ENCODE measurements around the gene LDLRAD4. TPM values are rescaled to one million over a fixed set of nuclear protein-coding genes. Genes with fewer than 3 reads are reported as not detected.

LDLRAD4 gene
- total and polyA plus RNA-seq, 2 donors: 46.9 to 80.0 TPM

DNA sequence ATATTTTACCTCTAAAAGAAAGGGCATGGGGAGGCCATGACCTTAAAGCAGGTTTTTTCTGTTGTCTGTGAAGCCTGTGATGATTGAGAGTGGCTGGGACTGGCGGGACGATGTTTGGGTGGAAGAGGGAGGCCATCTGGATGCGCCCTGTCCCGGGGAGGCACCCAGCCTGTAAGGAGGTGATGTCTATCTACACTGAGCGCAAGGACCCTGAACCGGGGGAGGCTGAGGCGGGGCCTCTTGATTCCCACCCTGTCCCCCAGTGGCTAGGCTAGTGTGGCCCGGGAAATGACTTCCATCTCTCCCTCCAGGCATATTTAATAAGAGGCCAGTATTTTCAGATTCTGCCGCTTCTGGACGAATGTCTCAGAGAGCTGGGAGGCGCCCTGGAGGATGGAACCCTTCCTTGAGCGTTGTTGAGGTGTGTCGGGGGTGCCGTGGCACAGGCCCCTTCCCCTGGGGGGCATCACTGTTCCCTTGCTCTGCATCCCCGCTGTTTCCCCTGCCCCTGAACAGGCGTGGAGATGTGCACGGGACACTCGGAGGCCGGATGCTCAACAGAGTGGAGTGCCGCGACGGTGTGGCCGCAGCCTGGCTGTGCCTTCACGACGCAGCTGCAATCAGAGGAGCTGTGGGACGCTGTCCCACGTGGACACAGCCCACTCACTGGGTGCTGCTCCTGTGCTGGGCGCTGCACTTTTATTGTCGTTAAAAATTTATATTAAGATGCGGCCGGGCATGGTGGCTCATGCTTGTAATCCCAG is 185.4 kb downstream of the LDLRAD4 start:
- no peaks in the 10 kb centered on the region for H3K9me3 ChIP-seq (ENCODE audit: control insufficient read depth in 2 of 2, insufficient read depth in 1 of 2, low read length in 1 of 2)
- H3K27me3 ChIP-seq (ENCODE audit: control insufficient read depth in 2 of 2, insufficient read depth in 1 of 2, low read length in 1 of 2): no peaks in the 10 kb centered on the region
- H3K4me3 ChIP-seq (ENCODE audit: low read length in 2 of 2): no peak overlapping the region
- DNase-seq (ENCODE audit: low read depth in 6 of 9, low spot score in 9 of 9): no peak
- peaks cover 14 to 34% of the 10 kb centered on the region in 2 donors for H3K36me3 ChIP-seq (ENCODE audit: control insufficient read depth in 2 of 2, insufficient read depth in 2 of 2, low read length in 1 of 2)
- no peak overlapping the region for H3K27ac ChIP-seq (ENCODE audit: low read depth in 1 of 2, low read length in 1 of 2)
- WGBS: 98% methylated on average over 31 of the region's 31 CpGs
- H3K4me1 ChIP-seq (ENCODE audit: control insufficient read depth in 2 of 2, insufficient read depth in 2 of 2, low read length in 2 of 2): peaks cover 18 to 44% of the 10 kb centered on the region in 2 donors

DNA sequence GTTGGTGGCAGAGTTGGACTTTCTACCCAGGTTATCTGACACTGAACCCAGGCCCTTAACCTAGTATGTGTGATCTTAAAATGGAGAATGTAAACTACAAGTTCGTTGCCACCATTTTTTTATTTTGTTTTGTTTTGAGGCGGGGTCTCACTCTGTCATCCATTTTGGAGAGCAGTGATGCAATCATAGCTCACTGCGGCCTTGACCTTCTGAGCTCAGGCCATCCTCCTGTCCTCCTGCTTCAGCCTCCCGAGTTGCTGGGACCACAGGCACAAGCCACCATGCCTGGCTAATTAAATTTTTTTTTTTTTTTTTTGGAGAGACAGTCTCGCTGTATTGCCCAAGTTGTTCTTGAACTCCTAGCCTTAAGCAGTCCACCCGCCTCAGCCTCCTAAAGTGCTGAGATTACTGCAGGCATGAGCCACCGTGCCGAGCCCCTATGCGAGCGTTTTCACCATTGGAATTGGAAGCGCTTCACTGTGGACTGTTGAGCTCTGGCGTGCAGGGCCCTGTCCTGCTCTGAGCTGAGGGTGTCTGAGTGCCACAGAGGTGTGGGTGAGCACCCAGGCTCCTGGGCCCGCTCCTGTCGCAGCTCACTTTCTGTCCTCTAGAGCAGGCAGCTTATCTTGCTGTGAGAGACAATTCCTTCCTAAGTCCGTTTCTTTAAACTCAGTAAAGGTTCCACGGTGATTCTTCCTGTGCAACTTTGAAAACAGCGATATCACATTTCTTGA is 186.9 kb downstream of the LDLRAD4 start:
- peaks cover 19 to 29% of the 10 kb centered on the region in 2 donors for H3K36me3 ChIP-seq (ENCODE audit: control insufficient read depth in 2 of 2, insufficient read depth in 2 of 2, low read length in 1 of 2)
- H3K4me3 ChIP-seq (ENCODE audit: low read length in 2 of 2): no peak overlapping the region
- H3K9me3 ChIP-seq (ENCODE audit: control insufficient read depth in 2 of 2, insufficient read depth in 1 of 2, low read length in 1 of 2): no peaks in the 10 kb centered on the region
- peak overlapping the region in 1 of 2 donors; percentile 22 for H3K27ac ChIP-seq (ENCODE audit: low read depth in 1 of 2, low read length in 1 of 2)
- 98% methylated on average over 17 of the region's 17 CpGs for WGBS
- H3K27me3 ChIP-seq (ENCODE audit: control insufficient read depth in 2 of 2, insufficient read depth in 1 of 2, low read length in 1 of 2): no peaks in the 10 kb centered on the region
- DNase-seq (ENCODE audit: low read depth in 6 of 9, low spot score in 9 of 9): no peak
- peaks cover 13 to 40% of the 10 kb centered on the region in 2 donors for H3K4me1 ChIP-seq (ENCODE audit: control insufficient read depth in 2 of 2, insufficient read depth in 2 of 2, low read length in 2 of 2)

DNA sequence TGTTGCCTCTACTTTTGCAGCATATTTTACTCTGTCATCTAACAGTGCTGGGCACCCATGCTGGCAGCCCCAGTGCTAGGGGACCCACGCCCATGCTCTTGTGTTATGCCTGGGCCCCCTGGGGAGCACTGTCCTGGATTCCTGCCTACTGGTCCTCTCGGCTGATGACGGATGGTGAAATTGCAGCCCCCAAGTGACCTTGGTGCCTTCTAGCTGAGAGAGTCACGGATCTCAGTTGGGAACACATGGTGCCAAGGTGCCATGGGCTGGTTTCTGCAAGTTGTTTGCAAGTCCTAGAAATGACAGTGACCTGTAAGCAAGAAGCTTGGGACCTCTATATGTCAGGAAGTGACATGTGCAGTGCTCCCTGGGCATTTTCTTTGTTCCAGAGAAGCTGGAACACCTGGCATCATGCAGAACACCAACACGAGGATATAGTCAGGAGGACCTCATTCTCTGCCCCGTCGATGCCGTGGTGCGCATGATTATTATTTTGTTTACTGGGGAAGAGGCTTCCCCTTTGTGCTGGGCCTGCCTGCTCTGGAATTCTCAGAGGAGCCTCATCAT is 187.6 kb downstream of the LDLRAD4 start:
- Histone ChIP-seq H3K36me3 (ENCODE audit: control insufficient read depth in 2 of 2, insufficient read depth in 2 of 2, low read length in 1 of 2) (peaks cover 23 to 29% of the 10 kb centered on the region in 2 donors), H3K9me3 (ENCODE audit: control insufficient read depth in 2 of 2, insufficient read depth in 1 of 2, low read length in 1 of 2) (no peaks in the 10 kb centered on the region), H3K4me3 (ENCODE audit: low read length in 2 of 2) (no peak overlapping the region), H3K27me3 (ENCODE audit: control insufficient read depth in 2 of 2, insufficient read depth in 1 of 2, low read length in 1 of 2) (no peaks in the 10 kb centered on the region), H3K27ac (ENCODE audit: low read depth in 1 of 2, low read length in 1 of 2) (peak overlapping the region in 1 of 2 donors; percentile 33), H3K4me1 (ENCODE audit: control insufficient read depth in 2 of 2, insufficient read depth in 2 of 2, low read length in 2 of 2) (peaks cover 10 to 33% of the 10 kb centered on the region in 2 donors)
- DNase-seq (ENCODE audit: low read depth in 6 of 9, low spot score in 9 of 9): no peak
- WGBS: 92% methylated on average over 9 of the region's 9 CpGs

DNA sequence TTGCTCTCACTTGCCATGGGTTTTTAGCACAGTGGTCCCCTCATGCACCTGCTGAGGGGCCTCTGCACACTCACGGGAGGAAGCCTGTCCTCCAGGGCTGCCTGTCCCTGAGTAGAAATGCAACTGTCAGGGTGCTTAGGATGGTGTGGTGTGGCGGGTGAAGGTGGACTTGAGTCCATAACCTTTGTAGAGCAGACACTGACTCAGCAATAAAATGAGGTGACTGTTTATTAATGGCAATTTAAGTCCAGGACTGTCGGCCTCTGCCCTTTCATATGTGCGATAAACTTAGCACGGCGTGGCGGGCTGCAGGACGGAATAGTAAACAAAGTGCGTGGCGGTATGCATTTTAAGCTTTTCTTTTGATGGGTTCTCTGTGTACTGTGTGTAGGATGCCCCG is 188.2 kb downstream of the LDLRAD4 start:
- peaks cover 0 to 2% of the 10 kb centered on the region in 2 donors for H3K9me3 ChIP-seq (ENCODE audit: control insufficient read depth in 2 of 2, insufficient read depth in 1 of 2, low read length in 1 of 2)
- H3K4me1 ChIP-seq (ENCODE audit: control insufficient read depth in 2 of 2, insufficient read depth in 2 of 2, low read length in 2 of 2): peaks cover 5 to 27% of the 10 kb centered on the region in 2 donors
- H3K4me3 ChIP-seq (ENCODE audit: low read length in 2 of 2): no peak overlapping the region
- H3K36me3 ChIP-seq (ENCODE audit: control insufficient read depth in 2 of 2, insufficient read depth in 2 of 2, low read length in 1 of 2): peaks cover 23 to 26% of the 10 kb centered on the region in 2 donors
- DNase-seq (ENCODE audit: low read depth in 6 of 9, low spot score in 9 of 9): no peak
- WGBS: 94% methylated on average over 11 of the region's 11 CpGs
- no peaks in the 10 kb centered on the region for H3K27me3 ChIP-seq (ENCODE audit: control insufficient read depth in 2 of 2, insufficient read depth in 1 of 2, low read length in 1 of 2)
- peak overlapping the region in 1 of 2 donors; percentile 33 for H3K27ac ChIP-seq (ENCODE audit: low read depth in 1 of 2, low read length in 1 of 2)

DNA sequence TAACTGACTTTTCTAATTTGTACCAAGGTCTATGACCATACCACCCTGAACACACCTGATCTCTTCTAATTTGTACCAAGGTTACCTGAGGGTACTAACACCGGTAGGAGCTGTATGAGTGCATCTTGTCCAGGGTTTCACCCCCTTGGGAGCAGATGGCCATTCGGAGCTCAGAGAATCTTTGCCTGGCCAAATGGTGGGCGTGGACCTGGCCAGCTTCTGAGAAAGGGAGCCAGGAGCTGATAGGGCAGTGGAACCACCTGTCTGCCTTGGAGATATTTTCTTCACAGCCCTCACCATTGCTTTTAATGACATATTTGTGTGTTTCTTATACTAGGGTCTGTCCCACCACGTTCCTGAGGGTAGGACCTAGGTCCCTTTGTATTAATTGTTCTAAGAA is 188.9 kb downstream of the LDLRAD4 start:
- peaks cover 2 to 22% of the 10 kb centered on the region in 2 donors for H3K4me1 ChIP-seq (ENCODE audit: control insufficient read depth in 2 of 2, insufficient read depth in 2 of 2, low read length in 2 of 2)
- H3K4me3 ChIP-seq (ENCODE audit: low read length in 2 of 2): no peak overlapping the region
- 96% methylated on average over 4 of the region's 4 CpGs for WGBS
- peaks cover 4 to 6% of the 10 kb centered on the region in 2 donors for H3K9me3 ChIP-seq (ENCODE audit: control insufficient read depth in 2 of 2, insufficient read depth in 1 of 2, low read length in 1 of 2)
- no peak for DNase-seq (ENCODE audit: low read depth in 6 of 9, low spot score in 9 of 9)
- H3K27ac ChIP-seq (ENCODE audit: low read depth in 1 of 2, low read length in 1 of 2): no peak overlapping the region
- peaks cover 27 to 32% of the 10 kb centered on the region in 2 donors for H3K36me3 ChIP-seq (ENCODE audit: control insufficient read depth in 2 of 2, insufficient read depth in 2 of 2, low read length in 1 of 2)
- no peaks in the 10 kb centered on the region for H3K27me3 ChIP-seq (ENCODE audit: control insufficient read depth in 2 of 2, insufficient read depth in 1 of 2, low read length in 1 of 2)

DNA sequence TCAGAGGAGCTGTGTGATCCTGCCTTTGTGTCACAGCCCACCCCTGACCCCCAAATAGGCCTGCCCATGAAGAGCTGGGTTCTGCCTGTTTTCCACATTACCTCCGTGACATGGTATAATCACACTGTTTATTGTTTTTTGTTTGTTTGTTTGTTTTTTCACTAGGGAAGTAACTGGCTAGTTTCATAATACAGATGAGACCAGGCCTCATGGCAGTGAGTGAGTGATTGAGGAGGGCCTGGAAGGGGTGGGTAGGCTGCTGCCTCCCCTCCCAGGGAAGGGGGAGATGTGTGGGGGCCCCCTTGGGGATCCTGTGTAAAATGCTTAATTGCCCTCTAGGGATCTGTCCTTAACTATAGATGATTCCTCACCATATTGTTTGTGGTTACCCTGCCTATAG is 190.5 kb downstream of the LDLRAD4 start:
- peaks cover 0 to 25% of the 10 kb centered on the region in 2 donors for H3K4me1 ChIP-seq (ENCODE audit: control insufficient read depth in 2 of 2, insufficient read depth in 2 of 2, low read length in 2 of 2)
- DNase-seq (ENCODE audit: low read depth in 6 of 9, low spot score in 9 of 9): no peak
- no peak overlapping the region for H3K4me3 ChIP-seq (ENCODE audit: low read length in 2 of 2)
- peaks cover 4 to 6% of the 10 kb centered on the region in 2 donors for H3K9me3 ChIP-seq (ENCODE audit: control insufficient read depth in 2 of 2, insufficient read depth in 1 of 2, low read length in 1 of 2)
- no peak overlapping the region for H3K27ac ChIP-seq (ENCODE audit: low read depth in 1 of 2, low read length in 1 of 2)
- no peaks in the 10 kb centered on the region for H3K27me3 ChIP-seq (ENCODE audit: control insufficient read depth in 2 of 2, insufficient read depth in 1 of 2, low read length in 1 of 2)
- 99% methylated on average over 1 of the region's 1 CpG for whole genome bisulfite sequencing
- peaks cover 27 to 35% of the 10 kb centered on the region in 2 donors for H3K36me3 ChIP-seq (ENCODE audit: control insufficient read depth in 2 of 2, insufficient read depth in 2 of 2, low read length in 1 of 2)

DNA sequence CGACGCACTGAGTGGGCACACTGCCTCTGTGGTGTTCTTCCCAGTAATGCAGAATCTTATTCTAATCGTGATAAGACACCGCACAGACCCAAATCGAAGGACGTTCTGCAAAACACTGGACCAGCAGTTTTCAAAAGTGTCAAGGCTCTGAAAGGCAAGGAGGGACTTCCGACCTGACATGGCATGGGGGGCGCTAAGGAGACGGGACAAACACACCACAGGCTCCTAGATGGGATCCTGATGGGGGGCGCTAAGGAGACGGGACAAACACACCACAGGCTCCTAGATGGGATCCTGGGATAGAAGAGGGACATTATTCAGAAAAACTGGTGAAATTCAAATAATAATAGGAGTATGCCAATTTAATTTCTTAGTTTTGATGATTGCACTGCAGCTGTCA is 191.4 kb downstream of the LDLRAD4 start:
- Histone ChIP-seq H3K27me3 (ENCODE audit: control insufficient read depth in 2 of 2, insufficient read depth in 1 of 2, low read length in 1 of 2) (no peaks in the 10 kb centered on the region), H3K9me3 (ENCODE audit: control insufficient read depth in 2 of 2, insufficient read depth in 1 of 2, low read length in 1 of 2) (peaks cover 4 to 6% of the 10 kb centered on the region in 2 donors), H3K27ac (ENCODE audit: low read depth in 1 of 2, low read length in 1 of 2) (no peak overlapping the region), H3K4me1 (ENCODE audit: control insufficient read depth in 2 of 2, insufficient read depth in 2 of 2, low read length in 2 of 2) (peaks cover 8 to 32% of the 10 kb centered on the region in 2 donors), H3K36me3 (ENCODE audit: control insufficient read depth in 2 of 2, insufficient read depth in 2 of 2, low read length in 1 of 2) (peaks cover 24 to 37% of the 10 kb centered on the region in 2 donors), H3K4me3 (ENCODE audit: low read length in 2 of 2) (no peak overlapping the region)
- 98% methylated on average over 11 of the region's 11 CpGs for WGBS
- no peak for DNase-seq (ENCODE audit: low read depth in 6 of 9, low spot score in 9 of 9)

DNA sequence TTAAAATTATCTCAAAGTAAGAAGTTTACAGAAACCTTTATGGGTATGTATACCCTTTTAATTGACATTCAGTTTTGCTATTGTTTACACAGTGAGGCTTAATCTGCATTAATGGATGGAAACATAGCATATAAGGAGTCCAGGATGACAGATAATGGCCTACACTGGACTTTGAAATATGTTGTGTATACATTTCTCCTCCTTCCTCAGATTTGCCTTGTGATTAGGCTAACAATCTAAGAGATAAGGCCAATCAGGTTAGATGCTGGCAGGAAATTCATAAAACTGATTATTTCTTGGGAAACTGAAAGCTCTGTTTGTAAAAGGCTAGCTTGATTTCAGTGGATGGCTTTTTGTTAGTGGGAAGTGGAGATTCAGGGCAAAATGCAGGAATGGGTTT is 191.9 kb downstream of the LDLRAD4 start:
- H3K27me3 ChIP-seq (ENCODE audit: control insufficient read depth in 2 of 2, insufficient read depth in 1 of 2, low read length in 1 of 2): no peaks in the 10 kb centered on the region
- DNase-seq (ENCODE audit: low read depth in 6 of 9, low spot score in 9 of 9): no peak
- no peak overlapping the region for H3K27ac ChIP-seq (ENCODE audit: low read depth in 1 of 2, low read length in 1 of 2)
- peaks cover 4 to 8% of the 10 kb centered on the region in 2 donors for H3K9me3 ChIP-seq (ENCODE audit: control insufficient read depth in 2 of 2, insufficient read depth in 1 of 2, low read length in 1 of 2)
- H3K4me3 ChIP-seq (ENCODE audit: low read length in 2 of 2): no peak overlapping the region
- peaks cover 12 to 35% of the 10 kb centered on the region in 2 donors for H3K4me1 ChIP-seq (ENCODE audit: control insufficient read depth in 2 of 2, insufficient read depth in 2 of 2, low read length in 2 of 2)
- peaks cover 21 to 42% of the 10 kb centered on the region in 2 donors for H3K36me3 ChIP-seq (ENCODE audit: control insufficient read depth in 2 of 2, insufficient read depth in 2 of 2, low read length in 1 of 2)

DNA sequence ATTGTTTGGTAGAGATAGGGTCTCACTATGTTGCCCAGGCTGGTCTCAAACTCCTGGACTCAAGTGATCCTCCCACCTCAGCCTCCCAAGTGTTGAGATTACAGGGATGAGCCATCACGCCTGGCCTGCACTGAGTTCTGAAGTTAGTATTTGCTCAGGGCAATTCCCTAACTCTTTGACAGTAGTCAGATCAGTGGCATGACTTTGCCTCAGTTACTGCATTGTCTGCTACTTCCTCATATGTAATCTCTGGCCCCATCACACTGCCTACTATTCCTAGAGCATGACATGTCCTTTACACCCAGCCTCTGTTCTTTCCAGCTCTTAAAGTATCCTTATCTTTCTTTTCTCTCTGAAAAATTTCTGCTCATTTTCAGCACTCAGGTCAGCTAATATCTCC is 193.5 kb downstream of the LDLRAD4 start:
- Histone ChIP-seq H3K4me3 (ENCODE audit: low read length in 2 of 2) (no peak overlapping the region), H3K27me3 (ENCODE audit: control insufficient read depth in 2 of 2, insufficient read depth in 1 of 2, low read length in 1 of 2) (no peaks in the 10 kb centered on the region), H3K9me3 (ENCODE audit: control insufficient read depth in 2 of 2, insufficient read depth in 1 of 2, low read length in 1 of 2) (peaks cover 4 to 10% of the 10 kb centered on the region in 2 donors), H3K4me1 (ENCODE audit: control insufficient read depth in 2 of 2, insufficient read depth in 2 of 2, low read length in 2 of 2) (peaks cover 21 to 32% of the 10 kb centered on the region in 2 donors), H3K27ac (ENCODE audit: low read depth in 1 of 2, low read length in 1 of 2) (no peak overlapping the region), H3K36me3 (ENCODE audit: control insufficient read depth in 2 of 2, insufficient read depth in 2 of 2, low read length in 1 of 2) (peaks cover 11 to 44% of the 10 kb centered on the region in 2 donors)
- no peak for DNase-seq (ENCODE audit: low read depth in 6 of 9, low spot score in 9 of 9)
- WGBS: 100% methylated on average over 1 of the region's 1 CpG
